K562 (cell line): ENCODE results near the gene ABCC12. TPM values are rescaled to one million over a fixed set of nuclear protein-coding genes. Genes with fewer than 3 reads are reported as not detected.

Experiments used
- ATAC-seq: fragments of 200-7000 bp; cut with Tn5 transposase; 3 replicates; pipeline ENCODE4 v1.9.1; 2020; ENCODE audit warnings: moderate library complexity
- BruUV-seq: library from RNA; stranded (reverse); fragments of 400-500 nt; replicated peaks from 2 replicates; lab custom pipeline; 2021; lab: Mats Ljungman, UMichigan
- CTCF ChIA-PET: fragments of 300-600 bp; formaldehyde crosslinking; extraction: SDS; loops from one replicate; lab custom pipeline; 2021; ENCODE audit warnings: low intra/inter-chr PET ratio; lab: Yijun Ruan, JAX
- POLR2A ChIA-PET: fragments of 300-600, 350-650 bp; sonication (Branson Sonifier 250); formaldehyde crosslinking; extraction: SDS; loops from one replicate; lab custom pipeline; 2021; ENCODE audit warnings: antibody characterized with exemption, inconsistent platforms; lab: Yijun Ruan, JAX
- DNase-seq, 4 experiments: peaks; one replicate each; pipeline versions ENCODE4 v3.0.0 to v3.0.0-alpha.2; 2011 to 2018; ENCODE audit warnings: low spot score in 3 of 4, mixed read lengths in 3 of 4; ENCODE audit errors: extremely low read depth in 1 of 4
- FAIRE-seq: peaks from 2 replicates; lab custom pipeline; 2011; peaks lifted over from hg19 to GRCh38; lab: Jason Lieb, UNC
- H2AFZ ChIP-seq: 2 replicates; pipeline ENCODE4 v1.6.0; 2011; ENCODE audit warnings: low read depth, low read length, control low read depth, inconsistent platforms
- H3K27ac ChIP-seq: fragments of 200-600 bp; 3 replicates; pipeline ENCODE4 v1.8.0; 2011; ENCODE audit warnings: low read depth, mild to moderate bottlenecking, control low read depth, inconsistent platforms, low read length, moderate library complexity, mixed read lengths; ENCODE audit errors: extremely low read depth
- H3K27me3 ChIP-seq, 2 experiments: fragments of 300-600 bp in 1 of 2; 2 replicates in 1 of 2; 3 replicates in 1 of 2; pipeline versions ENCODE4 v1.6.0 to v1.8.0; 2011; ENCODE audit warnings: inconsistent platforms in 2 of 2, low read length in 2 of 2, mild to moderate bottlenecking in 1 of 2, mixed read lengths in 1 of 2, moderate library complexity in 1 of 2; ENCODE audit not compliant: control insufficient read depth in 2 of 2, insufficient read depth in 2 of 2
- H3K36me3 ChIP-seq: fragments of 300-600 bp; 3 replicates; pipeline ENCODE4 v1.8.0; 2011; ENCODE audit warnings: mild to moderate bottlenecking, low read length, inconsistent platforms; ENCODE audit not compliant: control insufficient read depth, insufficient read depth
- H3K4me1 ChIP-seq, 2 experiments: fragments of 200-600 bp in 1 of 2; replicated peaks in 1 of 2; 2 replicates in 1 of 2; 3 replicates in 1 of 2; pipeline versions ENCODE4 v1.5.1 to v1.8.0; 2011; ENCODE audit warnings: inconsistent platforms in 2 of 2, low read length in 2 of 2, mild to moderate bottlenecking in 1 of 2, mixed read lengths in 1 of 2, moderate library complexity in 1 of 2; ENCODE audit not compliant: control insufficient read depth in 2 of 2, insufficient read depth in 2 of 2
- H3K4me2 ChIP-seq: 2 replicates; pipeline ENCODE4 v1.6.1; 2011; ENCODE audit warnings: low read length, control low read depth, inconsistent platforms, mixed read lengths; ENCODE audit not compliant: insufficient read depth
- H3K4me3 ChIP-seq: fragments of 200-600 bp; sonication (generic), shearing (Covaris generic); 2 replicates; pipeline ENCODE4 v1.5.1; 2016; ENCODE audit warnings: control low read depth, inconsistent platforms
- H3K79me2 ChIP-seq: fragments of 200-600 bp; 3 replicates; pipeline ENCODE4 v1.8.0; 2011; ENCODE audit warnings: low read length, inconsistent platforms; ENCODE audit not compliant: control insufficient read depth, insufficient read depth
- H3K9ac ChIP-seq, 2 experiments: 2 replicates each; pipeline versions ENCODE4 v1.6.0 to v1.6.1; 2011; ENCODE audit warnings: low read depth in 2 of 2, low read length in 2 of 2, control low read depth in 1 of 2, inconsistent platforms in 1 of 2, mild to moderate bottlenecking in 1 of 2, mixed read lengths in 1 of 2; ENCODE audit not compliant: insufficient read depth in 1 of 2
- H3K9me1 ChIP-seq: one replicate; pipeline ENCODE4 v1.6.0; 2011; ENCODE audit warnings: inconsistent platforms, mild to moderate bottlenecking, low read length, moderate library complexity; ENCODE audit not compliant: control insufficient read depth, insufficient read depth
- H3K9me3 ChIP-seq: replicated peaks from 2 replicates; pipeline ENCODE4 v1.5.1; 2011; ENCODE audit warnings: low read depth, low read length, inconsistent platforms; ENCODE audit not compliant: control insufficient read depth, insufficient read depth
- H4K20me1 ChIP-seq: replicated peaks from 2 replicates; pipeline ENCODE4 v1.6.1; 2011; ENCODE audit warnings: low read length, inconsistent platforms, mixed read lengths; ENCODE audit not compliant: control insufficient read depth, insufficient read depth
- EGR1 ChIP-seq: fragments of 450-650 bp; conservative IDR thresholded peaks from 2 replicates; pipeline ENCODE4 v1.6.1; 2017; ENCODE audit warnings: mild to moderate bottlenecking
- MED1 ChIP-seq: sonication (generic); formaldehyde crosslinking; IDR thresholded peaks from 2 replicates; pipeline ENCODE4 v1.8.1; 2023; ENCODE audit warnings: missing genetic modification reagents, borderline replicate concordance
- XRCC5 ChIP-seq: fragments of 200-400 bp; formaldehyde crosslinking; IDR thresholded peaks from 2 replicates; pipeline ENCODE4 v1.6.1; 2017; ENCODE audit warnings: low read depth, mild to moderate bottlenecking, low read length
- ZNF785 ChIP-seq: fragments of 250-450 bp; sonication (Bioruptor Pico); IDR thresholded peaks from 2 replicates; pipeline ENCODE4 v1.4.0; 2020; ENCODE audit warnings: mild to moderate bottlenecking
- WGBS: fragments of 100-300 bp; shearing (Covaris generic); methylation state at CpG from one replicate; pipeline ENCODE4 v1.1.6; 2016; ENCODE audit warnings: low coverage, mixed read lengths; ENCODE audit not compliant: insufficient coverage; ENCODE audit errors: missing lambda C conversion rate; 5-methylcytosine and 5-hydroxymethylcytosine counted together
- in situ Hi-C: fragments of 300-500 bp; cut with MboI; formaldehyde crosslinking; loops from 4 replicates; pipeline ENCODE4 v1.15.0; 2018; ENCODE audit warnings: inconsistent platforms, mixed read lengths
- intact Hi-C: fragments of 100-400 bp; cut with micrococcal nuclease; formaldehyde crosslinking; loops from 2 replicates; pipeline ENCODE4 v1.14.2; 2022
- polyA plus RNA-seq, 8 experiments: library from polyadenylated mRNA; depleted of rRNA in 4 of 8; stranded (reverse) in 5 of 8; unstranded in 3 of 8; fragments of >200 nt; fragmentation: Nextera tagmentation in 2 of 8; fragmentation: Illumina TruSeq in 1 of 8; extraction: Ambion mirVana in 2 of 8; extraction: Trizol in 1 of 8; gene quantifications; 2 replicates each; pipeline versions ENCODE4 v1.2.1 to v1.2.3, GENCODE V29; 2011 to 2014; ENCODE audit warnings: inconsistent platforms in 1 of 8, missing spikeins in 1 of 8
- total RNA-seq, 7 experiments: library from RNA; depleted of rRNA in 6 of 7; stranded (reverse); fragments of >200 nt in 6 of 7; fragmentation: Illumina TruSeq in 2 of 7; extraction: Trizol in 2 of 7; gene quantifications; 2 replicates each; pipeline versions ENCODE4 v1.2.1 to v1.2.3, GENCODE V29; 2011 to 2021; ENCODE audit warnings: low replicate concordance in 1 of 7
- TF ChIP-seq, protein P1 (sequence below): sonication (generic); formaldehyde crosslinking; IDR thresholded peaks from 2 replicates; pipeline ENCODE4 v1.8.0; 2023; ENCODE audit warnings: mild to moderate bottlenecking, missing genetic modification reagents
- TF ChIP-seq, protein P2 (sequence below): sonication (generic); formaldehyde crosslinking; IDR thresholded peaks from 2 replicates; pipeline ENCODE4 v1.4.0; 2020; ENCODE audit warnings: mild to moderate bottlenecking, missing genetic modification reagents
- TF ChIP-seq, protein P3 (sequence below): fragments of 450-650 bp; formaldehyde crosslinking; conservative IDR thresholded peaks from 2 replicates; pipeline ENCODE4 v1.4.0; 2022; ENCODE audit warnings: mild to moderate bottlenecking, missing genetic modification characterization
- TF ChIP-seq, protein P4 (sequence below): fragments of 450-650 bp; IDR thresholded peaks from 2 replicates; pipeline ENCODE4 v1.6.1; 2018; ENCODE audit not compliant: partially characterized antibody

ABCC12 gene
- total and polyA plus RNA-seq, 9 of the 15 experiments (the other 6 are each of a cell fraction or from before 2014, with no cell fraction given) = not detected

- FAIRE-seq (no peak), DNase-seq (no peak), ATAC-seq (no peak)
- no peaks in the 10 kb centered on the region for H3K9me3 ChIP-seq
- no peak overlapping the region for H3K27ac ChIP-seq
- BruUV-seq = no TSS peak
- no peaks in the 10 kb centered on the region for H3K9me1 ChIP-seq
- 0% methylated on average over 2 of the region's 3 CpGs for WGBS
- H3K79me2 ChIP-seq = no peaks in the 10 kb centered on the region
- no peak overlapping the region for H3K4me3 ChIP-seq
- intact Hi-C loops (no loop called here), in situ Hi-C loops (no loop called here)
- H3K9ac ChIP-seq = no peak overlapping the region
- H3K27me3 ChIP-seq = peaks cover 0 to 20% of the 10 kb centered on the region in 2 experiments; a peak in 2 of 5 replicates
- ChIA-PET CTCF (no interaction called here), POLR2A (interaction anchor here (0.6 to 1.1 kb wide), 2 partner anchors 70 to 699 kb away, joined by 3 to 4 read pairs; no protein-coding TSS in a partner anchor)
- peaks cover 0 to 5% of the 10 kb centered on the region in 2 experiments; a peak in 1 of 5 replicates for H3K4me1 ChIP-seq
- no peak overlapping the region for H2AFZ ChIP-seq
- H4K20me1 ChIP-seq = peaks cover 2% of the 10 kb centered on the region; the same call in 1 of the 2 replicates
- H3K4me2 ChIP-seq = no peak overlapping the region
- no peaks in the 10 kb centered on the region for H3K36me3 ChIP-seq
- TF ChIP-seq, protein P1, sequence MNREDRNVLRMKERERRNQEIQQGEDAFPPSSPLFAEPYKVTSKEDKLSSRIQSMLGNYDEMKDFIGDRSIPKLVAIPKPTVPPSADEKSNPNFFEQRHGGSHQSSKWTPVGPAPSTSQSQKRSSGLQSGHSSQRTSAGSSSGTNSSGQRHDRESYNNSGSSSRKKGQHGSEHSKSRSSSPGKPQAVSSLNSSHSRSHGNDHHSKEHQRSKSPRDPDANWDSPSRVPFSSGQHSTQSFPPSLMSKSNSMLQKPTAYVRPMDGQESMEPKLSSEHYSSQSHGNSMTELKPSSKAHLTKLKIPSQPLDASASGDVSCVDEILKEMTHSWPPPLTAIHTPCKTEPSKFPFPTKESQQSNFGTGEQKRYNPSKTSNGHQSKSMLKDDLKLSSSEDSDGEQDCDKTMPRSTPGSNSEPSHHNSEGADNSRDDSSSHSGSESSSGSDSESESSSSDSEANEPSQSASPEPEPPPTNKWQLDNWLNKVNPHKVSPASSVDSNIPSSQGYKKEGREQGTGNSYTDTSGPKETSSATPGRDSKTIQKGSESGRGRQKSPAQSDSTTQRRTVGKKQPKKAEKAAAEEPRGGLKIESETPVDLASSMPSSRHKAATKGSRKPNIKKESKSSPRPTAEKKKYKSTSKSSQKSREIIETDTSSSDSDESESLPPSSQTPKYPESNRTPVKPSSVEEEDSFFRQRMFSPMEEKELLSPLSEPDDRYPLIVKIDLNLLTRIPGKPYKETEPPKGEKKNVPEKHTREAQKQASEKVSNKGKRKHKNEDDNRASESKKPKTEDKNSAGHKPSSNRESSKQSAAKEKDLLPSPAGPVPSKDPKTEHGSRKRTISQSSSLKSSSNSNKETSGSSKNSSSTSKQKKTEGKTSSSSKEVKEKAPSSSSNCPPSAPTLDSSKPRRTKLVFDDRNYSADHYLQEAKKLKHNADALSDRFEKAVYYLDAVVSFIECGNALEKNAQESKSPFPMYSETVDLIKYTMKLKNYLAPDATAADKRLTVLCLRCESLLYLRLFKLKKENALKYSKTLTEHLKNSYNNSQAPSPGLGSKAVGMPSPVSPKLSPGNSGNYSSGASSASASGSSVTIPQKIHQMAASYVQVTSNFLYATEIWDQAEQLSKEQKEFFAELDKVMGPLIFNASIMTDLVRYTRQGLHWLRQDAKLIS (CRISPR knock-in tag) = no peak
- TF ChIP-seq, protein P2, sequence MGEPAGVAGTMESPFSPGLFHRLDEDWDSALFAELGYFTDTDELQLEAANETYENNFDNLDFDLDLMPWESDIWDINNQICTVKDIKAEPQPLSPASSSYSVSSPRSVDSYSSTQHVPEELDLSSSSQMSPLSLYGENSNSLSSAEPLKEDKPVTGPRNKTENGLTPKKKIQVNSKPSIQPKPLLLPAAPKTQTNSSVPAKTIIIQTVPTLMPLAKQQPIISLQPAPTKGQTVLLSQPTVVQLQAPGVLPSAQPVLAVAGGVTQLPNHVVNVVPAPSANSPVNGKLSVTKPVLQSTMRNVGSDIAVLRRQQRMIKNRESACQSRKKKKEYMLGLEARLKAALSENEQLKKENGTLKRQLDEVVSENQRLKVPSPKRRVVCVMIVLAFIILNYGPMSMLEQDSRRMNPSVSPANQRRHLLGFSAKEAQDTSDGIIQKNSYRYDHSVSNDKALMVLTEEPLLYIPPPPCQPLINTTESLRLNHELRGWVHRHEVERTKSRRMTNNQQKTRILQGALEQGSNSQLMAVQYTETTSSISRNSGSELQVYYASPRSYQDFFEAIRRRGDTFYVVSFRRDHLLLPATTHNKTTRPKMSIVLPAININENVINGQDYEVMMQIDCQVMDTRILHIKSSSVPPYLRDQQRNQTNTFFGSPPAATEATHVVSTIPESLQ (CRISPR knock-in tag) = no peak
- TF ChIP-seq MED1 (CRISPR knock-in tag) (no peak), ZNF785 (CRISPR knock-in tag) (no peak), XRCC5 (no peak), EGR1 (no peak)
- TF ChIP-seq, protein P3, sequence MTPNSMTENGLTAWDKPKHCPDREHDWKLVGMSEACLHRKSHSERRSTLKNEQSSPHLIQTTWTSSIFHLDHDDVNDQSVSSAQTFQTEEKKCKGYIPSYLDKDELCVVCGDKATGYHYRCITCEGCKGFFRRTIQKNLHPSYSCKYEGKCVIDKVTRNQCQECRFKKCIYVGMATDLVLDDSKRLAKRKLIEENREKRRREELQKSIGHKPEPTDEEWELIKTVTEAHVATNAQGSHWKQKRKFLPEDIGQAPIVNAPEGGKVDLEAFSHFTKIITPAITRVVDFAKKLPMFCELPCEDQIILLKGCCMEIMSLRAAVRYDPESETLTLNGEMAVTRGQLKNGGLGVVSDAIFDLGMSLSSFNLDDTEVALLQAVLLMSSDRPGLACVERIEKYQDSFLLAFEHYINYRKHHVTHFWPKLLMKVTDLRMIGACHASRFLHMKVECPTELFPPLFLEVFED (CRISPR knock-in tag) = no peak
- TF ChIP-seq, protein P4, sequence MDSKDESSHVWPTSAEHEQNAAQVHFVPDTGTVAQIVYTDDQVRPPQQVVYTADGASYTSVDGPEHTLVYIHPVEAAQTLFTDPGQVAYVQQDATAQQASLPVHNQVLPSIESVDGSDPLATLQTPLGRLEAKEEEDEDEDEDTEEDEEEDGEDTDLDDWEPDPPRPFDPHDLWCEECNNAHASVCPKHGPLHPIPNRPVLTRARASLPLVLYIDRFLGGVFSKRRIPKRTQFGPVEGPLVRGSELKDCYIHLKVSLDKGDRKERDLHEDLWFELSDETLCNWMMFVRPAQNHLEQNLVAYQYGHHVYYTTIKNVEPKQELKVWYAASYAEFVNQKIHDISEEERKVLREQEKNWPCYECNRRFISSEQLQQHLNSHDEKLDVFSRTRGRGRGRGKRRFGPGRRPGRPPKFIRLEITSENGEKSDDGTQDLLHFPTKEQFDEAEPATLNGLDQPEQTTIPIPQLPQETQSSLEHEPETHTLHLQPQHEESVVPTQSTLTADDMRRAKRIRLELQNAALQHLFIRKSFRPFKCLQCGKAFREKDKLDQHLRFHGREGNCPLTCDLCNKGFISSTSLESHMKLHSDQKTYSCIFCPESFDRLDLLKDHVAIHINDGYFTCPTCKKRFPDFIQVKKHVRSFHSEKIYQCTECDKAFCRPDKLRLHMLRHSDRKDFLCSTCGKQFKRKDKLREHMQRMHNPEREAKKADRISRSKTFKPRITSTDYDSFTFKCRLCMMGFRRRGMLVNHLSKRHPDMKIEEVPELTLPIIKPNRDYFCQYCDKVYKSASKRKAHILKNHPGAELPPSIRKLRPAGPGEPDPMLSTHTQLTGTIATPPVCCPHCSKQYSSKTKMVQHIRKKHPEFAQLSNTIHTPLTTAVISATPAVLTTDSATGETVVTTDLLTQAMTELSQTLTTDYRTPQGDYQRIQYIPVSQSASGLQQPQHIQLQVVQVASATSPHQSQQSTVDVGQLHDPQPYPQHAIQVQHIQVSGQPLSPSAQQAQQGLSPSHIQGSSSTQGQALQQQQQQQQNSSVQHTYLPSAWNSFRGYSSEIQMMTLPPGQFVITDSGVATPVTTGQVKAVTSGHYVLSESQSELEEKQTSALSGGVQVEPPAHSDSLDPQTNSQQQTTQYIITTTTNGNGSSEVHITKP = no peak
Measured at GRCh38 chr16:48112600-48112999, 43.2 kb downstream of the ABCC12 start.
